ENCODE results near the gene HSP90AB1. TPM values are rescaled to one million over a fixed set of nuclear protein-coding genes. Genes with fewer than 3 reads are reported as not detected.

Gene HSP90AB1
- polyA plus RNA-seq, 1 of the 3 experiments (the other 2 are of a cell fraction), result 843 TPM

GRCh38 chr6:44269178-44269920 lies 22.4 kb downstream of the HSP90AB1 start (continued):
- TF ChIP-seq PBX3 (IDR thresholded peaks at IDR 0.05) (no peak), SIN3A (IDR thresholded peaks at IDR 0.05; ENCODE audit: borderline replicate concordance, low read depth, low read length) (no peak), USF1 (IDR thresholded peaks at IDR 0.05; ENCODE audit: borderline replicate concordance, low read depth) (no peak), POLR2AphosphoS5 (IDR thresholded peaks at IDR 0.05; ENCODE audit: low read depth, low read length) (no peak), NFIC (IDR thresholded peaks at IDR 0.05; ENCODE audit: borderline replicate concordance) (no peak), TAF1 (IDR thresholded peaks at IDR 0.05; ENCODE audit: borderline replicate concordance, low read depth, low read length) (no peak), TCF12 (IDR thresholded peaks at IDR 0.05) (no peak), MXI1 (IDR thresholded peaks at IDR 0.05; ENCODE audit: low read depth, low read length) (no peak), FOXM1 (IDR thresholded peaks at IDR 0.05; ENCODE audit: low read depth) (no peak), RAD21 (IDR thresholded peaks at IDR 0.05; ENCODE audit: low read length) (no peak), FOSL2 (IDR thresholded peaks at IDR 0.05; ENCODE audit: borderline replicate concordance, low read depth) (no peak), FOXJ3 (CRISPR knock-in tag; IDR thresholded peaks at IDR 0.05) (no peak), CHD2 (IDR thresholded peaks at IDR 0.05; ENCODE audit: low read length, partially characterized antibody) (no peak)

GRCh38 chr6:44269921-44270525 lies 23.1 kb downstream of the HSP90AB1 start, which contains the start of gene TMEM151B:
Gene TMEM151B, plus strand, starts transcription at chr6:44270450. Its CDS starts 293 bp downstream, at chr6:44270743.
- H3K9me2 ChIP-seq, result no peaks in the 10 kb centered on the region
- peak; percentile 67 for DNase-seq
- H3K4me2 ChIP-seq, result no peak within 1 kb of the TSS
- no peaks in the 10 kb centered on the region for H4K20me1 ChIP-seq (ENCODE audit: insufficient read depth)
- H3K79me2 ChIP-seq (ENCODE audit: insufficient read depth), result no peaks in the 10 kb centered on the region
- ChIA-PET CTCF (interaction anchor here (1.0 to 9.1 kb wide), 8 partner anchors 14 to 72 kb away, joined by 3 to 238 read pairs (median 13); partner anchors contain the start of genes AARS2, SLC35B2 and SPATS1), POLR2A (interaction anchor here (0.7 to 2.3 kb wide), 7 partner anchors 13 to 72 kb away, joined by 3 to 10 read pairs (median 6); partner anchors contain the start of genes HSP90AB1, SLC35B2 and SPATS1)
- H3K27me3 ChIP-seq (ENCODE audit: insufficient read depth), result peaks cover 36% of the 10 kb centered on the region
- H3F3A ChIP-seq (replicated peaks; ENCODE audit: insufficient read depth), result peaks cover 11% of the 10 kb centered on the region
- 23% methylated on average over 19 of the region's 29 CpGs for WGBS (ENCODE audit: low lambda C conversion rate)
- H3K27ac ChIP-seq (ENCODE audit: low read depth in 2 of 2, low read length in 1 of 2), result peak within 1 kb of the TSS in 1 of 2 experiments; percentile 58; a peak in 1 of 4 replicates
- no peak for TF ChIP-seq IRF3 (IDR thresholded peaks at IDR 0.05; ENCODE audit: low read depth, low read length)
- TF ChIP-seq EZH2phosphoT487 (IDR thresholded peaks at IDR 0.05; ENCODE audit: borderline replicate concordance, low read depth), result peak; percentile 56; the same call in 1 of the 2 replicates
- H3K4me3 ChIP-seq (ENCODE audit: low read depth in 2 of 2, low read length in 1 of 2), result peak within 1 kb of the TSS in 1 of 2 experiments; percentile 51; a peak in 2 of 4 replicates
- peaks cover 3 to 21% of the 10 kb centered on the region in 2 experiments; a peak in 1 of 4 replicates for H3K4me1 ChIP-seq (ENCODE audit: control insufficient read depth in 1 of 2, insufficient read depth in 2 of 2, low read depth in 1 of 2, low read length in 1 of 2)
- no peak within 1 kb of the TSS for H3K9ac ChIP-seq
- no peaks in the 10 kb centered on the region for H3K9me3 ChIP-seq
- no peak within 1 kb of the TSS for H2AFZ ChIP-seq (ENCODE audit: low read depth)
- H3K36me3 ChIP-seq (replicated peaks in 1 of 2; ENCODE audit: control insufficient read depth in 1 of 2, insufficient read depth in 2 of 2, low read length in 1 of 2), result no peaks in the 10 kb centered on the region

Measured in SK-N-SH (cell line).